Measurements from ENCODE around the gene KNTC1.
"Not testable (repeated sequence)": the region's sequence is repeated elsewhere in the genome, so short reads cannot be mapped to it uniquely, and the experiment has no call there.

The KNTC1 gene

DNA sequence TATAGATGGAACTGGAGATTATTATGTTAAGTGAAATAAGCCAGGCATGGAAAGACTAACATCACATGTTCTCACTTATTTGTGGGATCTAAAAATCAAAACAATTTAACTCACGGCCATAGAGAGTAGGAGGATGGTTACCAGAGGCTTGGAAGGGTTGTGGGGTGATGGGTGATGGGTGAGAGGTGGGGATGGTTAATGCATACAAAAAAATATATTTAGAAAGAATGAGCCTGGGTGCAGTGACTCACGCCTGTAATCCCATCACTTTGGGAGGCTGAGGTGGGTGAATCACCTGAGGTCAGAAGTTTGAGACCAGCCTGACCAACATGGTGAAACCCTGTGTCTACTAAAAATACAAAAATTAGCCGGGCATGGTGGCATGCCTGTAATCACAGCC is 43.0 kb downstream of the KNTC1 start:
- not testable (repeated sequence) for H4K5ac ChIP-seq (ENCODE audit: low read length); H3K4me1 ChIP-seq (ENCODE audit: control insufficient read depth, low read depth, low read length); H3K56ac ChIP-seq (ENCODE audit: low read length); H3K23ac ChIP-seq (ENCODE audit: low read length); H2BK15ac ChIP-seq (replicated peaks; ENCODE audit: low read depth); H2AK5ac ChIP-seq (ENCODE audit: low read length); H3K4me2 ChIP-seq (ENCODE audit: low read length); H4K8ac ChIP-seq (ENCODE audit: low read depth, low read length); H3K27me3 ChIP-seq (ENCODE audit: insufficient read depth, low read length, poor library complexity); H3K4ac ChIP-seq (ENCODE audit: low read depth, low read length); H3K36me3 ChIP-seq (ENCODE audit: control insufficient read depth, insufficient read depth, low read length); DNase-seq; H2BK120ac ChIP-seq (ENCODE audit: low read depth, low read length); H2BK5ac ChIP-seq (ENCODE audit: low read length); H3K9ac ChIP-seq (ENCODE audit: low read length); H3K18ac ChIP-seq (ENCODE audit: low read length); H3K27ac ChIP-seq (ENCODE audit: low read depth, low read length); H3K79me1 ChIP-seq (ENCODE audit: low read length); H3K79me2 ChIP-seq (ENCODE audit: control insufficient read depth, insufficient read depth, low read length); H3K4me3 ChIP-seq (ENCODE audit: low read length)
- WGBS (ENCODE audit: extremely low coverage, insufficient coverage, low lambda C conversion rate), result no CpG with 5 or more reads among the region's 3 CpGs

DNA sequence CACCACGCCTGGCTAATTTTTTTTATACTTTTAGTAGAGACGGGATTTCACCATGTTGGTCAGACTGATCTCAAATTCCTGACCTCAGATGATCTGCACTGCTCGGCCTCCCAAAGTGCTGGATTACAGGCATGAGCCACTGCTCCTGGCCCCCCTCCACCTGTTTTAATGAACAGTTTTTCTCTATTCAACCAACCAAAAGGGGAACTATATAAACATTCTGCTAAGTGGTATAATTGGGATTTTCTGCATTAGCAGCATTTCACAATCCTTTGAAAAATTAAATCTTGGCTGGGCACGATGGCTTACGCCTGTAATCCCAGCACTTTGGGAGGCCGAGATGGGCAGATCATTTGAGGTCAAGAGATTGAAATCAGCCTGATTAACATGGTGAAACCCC is 44.8 kb downstream of the KNTC1 start:
- Histone ChIP-seq H3K27me3 (ENCODE audit: insufficient read depth, low read length, poor library complexity) (no peaks in the 10 kb centered on the region), H3K79me1 (ENCODE audit: low read length) (no peaks in the 10 kb centered on the region), H3K79me2 (ENCODE audit: control insufficient read depth, insufficient read depth, low read length) (no peaks in the 10 kb centered on the region), H3K56ac (ENCODE audit: low read length) (no peak overlapping the region), H3K4ac (ENCODE audit: low read depth, low read length) (no peak overlapping the region), H2AK5ac (ENCODE audit: low read length) (no peak overlapping the region), H4K8ac (ENCODE audit: low read depth, low read length) (no peak overlapping the region), H3K4me1 (ENCODE audit: control insufficient read depth, low read depth, low read length) (no peaks in the 10 kb centered on the region), H3K18ac (ENCODE audit: low read length) (no peak overlapping the region), H2BK5ac (ENCODE audit: low read length) (no peak overlapping the region), H3K9ac (ENCODE audit: low read length) (no peak overlapping the region), H3K4me2 (ENCODE audit: low read length) (no peak overlapping the region), H2BK15ac (replicated peaks; ENCODE audit: low read depth) (no peak overlapping the region), H3K23ac (ENCODE audit: low read length) (no peak overlapping the region), H3K4me3 (ENCODE audit: low read length) (no peak overlapping the region), H4K5ac (ENCODE audit: low read length) (no peak overlapping the region), H3K36me3 (ENCODE audit: control insufficient read depth, insufficient read depth, low read length) (peaks cover 5% of the 10 kb centered on the region), H3K27ac (ENCODE audit: low read depth, low read length) (no peak overlapping the region), H2BK120ac (ENCODE audit: low read depth, low read length) (no peak overlapping the region)
- WGBS (ENCODE audit: extremely low coverage, insufficient coverage, low lambda C conversion rate), result no CpG with 5 or more reads among the region's 6 CpGs
- no peak for DNase-seq

DNA sequence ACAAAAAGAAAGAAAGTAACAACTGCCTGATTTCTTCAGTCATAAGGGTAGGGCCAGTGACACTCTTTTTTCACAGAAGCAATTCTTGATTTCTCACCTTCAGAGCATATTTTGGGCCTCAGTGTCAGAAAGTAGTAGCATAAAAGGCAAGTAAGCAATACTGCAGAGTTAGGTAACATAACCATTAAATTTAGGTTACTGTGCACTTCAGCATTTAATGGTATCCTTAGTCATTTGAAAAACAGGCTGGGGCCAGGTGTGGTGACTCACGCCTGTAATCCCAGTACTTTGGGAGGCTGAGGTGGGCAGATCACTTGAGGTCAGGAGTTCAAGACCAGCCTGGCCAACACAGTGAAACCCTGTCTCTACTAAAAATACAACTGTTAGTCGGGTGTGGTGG is 56.2 kb downstream of the KNTC1 start:
- not testable (repeated sequence) for H3K79me2 ChIP-seq (ENCODE audit: control insufficient read depth, insufficient read depth, low read length); H3K79me1 ChIP-seq (ENCODE audit: low read length); H3K4me3 ChIP-seq (ENCODE audit: low read length); H3K18ac ChIP-seq (ENCODE audit: low read length); H3K4ac ChIP-seq (ENCODE audit: low read depth, low read length); H2BK120ac ChIP-seq (ENCODE audit: low read depth, low read length); H3K4me2 ChIP-seq (ENCODE audit: low read length); H2BK5ac ChIP-seq (ENCODE audit: low read length); H4K8ac ChIP-seq (ENCODE audit: low read depth, low read length); H4K5ac ChIP-seq (ENCODE audit: low read length); H2BK15ac ChIP-seq (replicated peaks; ENCODE audit: low read depth); H2AK5ac ChIP-seq (ENCODE audit: low read length); H3K27me3 ChIP-seq (ENCODE audit: insufficient read depth, low read length, poor library complexity); H3K36me3 ChIP-seq (ENCODE audit: control insufficient read depth, insufficient read depth, low read length); H3K23ac ChIP-seq (ENCODE audit: low read length); H3K4me1 ChIP-seq (ENCODE audit: control insufficient read depth, low read depth, low read length); H3K9ac ChIP-seq (ENCODE audit: low read length); H3K56ac ChIP-seq (ENCODE audit: low read length); H3K27ac ChIP-seq (ENCODE audit: low read depth, low read length); DNase-seq
- no CpG with 5 or more reads among the region's 2 CpGs for WGBS (ENCODE audit: extremely low coverage, insufficient coverage, low lambda C conversion rate)

GRCh38 chr12:122584177-122584863 is 57.3 kb downstream of the KNTC1 start:
- H3K79me2 ChIP-seq (ENCODE audit: control insufficient read depth, insufficient read depth, low read length), result no peaks in the 10 kb centered on the region
- H3K56ac ChIP-seq (ENCODE audit: low read length), result no peak overlapping the region
- DNase-seq, result no peak
- H3K4me1 ChIP-seq (ENCODE audit: control insufficient read depth, low read depth, low read length), result no peaks in the 10 kb centered on the region
- H4K8ac ChIP-seq (ENCODE audit: low read depth, low read length), result no peak overlapping the region
- H2BK120ac ChIP-seq (ENCODE audit: low read depth, low read length), result no peak overlapping the region
- H3K36me3 ChIP-seq (ENCODE audit: control insufficient read depth, insufficient read depth, low read length), result peaks cover 6% of the 10 kb centered on the region
- no peak overlapping the region for H3K23ac ChIP-seq (ENCODE audit: low read length)
- no peak overlapping the region for H3K4ac ChIP-seq (ENCODE audit: low read depth, low read length)
- H3K18ac ChIP-seq (ENCODE audit: low read length), result no peak overlapping the region
- no peak overlapping the region for H2AK5ac ChIP-seq (ENCODE audit: low read length)
- no peak overlapping the region for H3K9ac ChIP-seq (ENCODE audit: low read length)
- no peak overlapping the region for H2BK15ac ChIP-seq (replicated peaks; ENCODE audit: low read depth)
- H3K27ac ChIP-seq (ENCODE audit: low read depth, low read length), result no peak overlapping the region
- whole genome bisulfite sequencing (ENCODE audit: extremely low coverage, insufficient coverage, low lambda C conversion rate), result no CpG with 5 or more reads among the region's 4 CpGs
- H2BK5ac ChIP-seq (ENCODE audit: low read length), result no peak overlapping the region
- no peak overlapping the region for H3K4me2 ChIP-seq (ENCODE audit: low read length)
- H3K4me3 ChIP-seq (ENCODE audit: low read length), result no peak overlapping the region
- no peaks in the 10 kb centered on the region for H3K27me3 ChIP-seq (ENCODE audit: insufficient read depth, low read length, poor library complexity)
- no peak overlapping the region for H4K5ac ChIP-seq (ENCODE audit: low read length)
- no peaks in the 10 kb centered on the region for H3K79me1 ChIP-seq (ENCODE audit: low read length)

DNA sequence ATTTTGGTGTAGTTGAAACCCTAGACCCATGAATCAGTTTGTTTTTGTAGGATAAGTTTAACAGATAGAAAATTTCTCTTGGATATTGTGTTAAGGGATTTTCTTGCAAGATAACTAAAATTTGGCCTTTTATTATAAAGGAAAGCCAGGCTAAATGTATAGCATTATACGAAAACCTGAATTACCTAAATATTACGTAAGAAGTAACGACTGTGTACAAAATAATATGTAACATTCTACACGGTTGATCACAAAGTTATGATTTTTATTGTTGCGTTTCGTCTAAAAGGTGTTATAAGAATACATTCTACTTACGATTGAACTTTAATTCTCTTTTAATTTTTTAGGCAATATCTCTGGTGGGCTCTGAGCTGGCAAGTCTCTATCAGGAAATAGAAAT is 63.9 kb downstream of the KNTC1 start:
- H3K36me3 ChIP-seq (ENCODE audit: control insufficient read depth, insufficient read depth, low read length), result peaks cover 1% of the 10 kb centered on the region
- WGBS (ENCODE audit: extremely low coverage, insufficient coverage, low lambda C conversion rate), result no CpG with 5 or more reads among the region's 7 CpGs
- no peak overlapping the region for H3K27ac ChIP-seq (ENCODE audit: low read depth, low read length)

GRCh38 chr12:122591966-122592365 is 64.9 kb downstream of the KNTC1 start:
- H4K5ac ChIP-seq (ENCODE audit: low read length); H3K4ac ChIP-seq (ENCODE audit: low read depth, low read length); H3K4me1 ChIP-seq (ENCODE audit: control insufficient read depth, low read depth, low read length); H3K23ac ChIP-seq (ENCODE audit: low read length); H3K4me2 ChIP-seq (ENCODE audit: low read length); H2AK5ac ChIP-seq (ENCODE audit: low read length); H3K79me2 ChIP-seq (ENCODE audit: control insufficient read depth, insufficient read depth, low read length); H3K36me3 ChIP-seq (ENCODE audit: control insufficient read depth, insufficient read depth, low read length); H3K79me1 ChIP-seq (ENCODE audit: low read length); H2BK15ac ChIP-seq (replicated peaks; ENCODE audit: low read depth); H3K4me3 ChIP-seq (ENCODE audit: low read length); DNase-seq; H3K27me3 ChIP-seq (ENCODE audit: insufficient read depth, low read length, poor library complexity); H4K8ac ChIP-seq (ENCODE audit: low read depth, low read length); H3K56ac ChIP-seq (ENCODE audit: low read length); H2BK5ac ChIP-seq (ENCODE audit: low read length); H3K18ac ChIP-seq (ENCODE audit: low read length); H2BK120ac ChIP-seq (ENCODE audit: low read depth, low read length); H3K27ac ChIP-seq (ENCODE audit: low read depth, low read length); H3K9ac ChIP-seq (ENCODE audit: low read length): not testable (repeated sequence)
- no CpG with 5 or more reads among the region's 30 CpGs for WGBS (ENCODE audit: extremely low coverage, insufficient coverage, low lambda C conversion rate)

More for the DNA sequence above, 63.9 kb downstream of the KNTC1 start:
- no peak for DNase-seq
- no peak overlapping the region for H3K23ac ChIP-seq (ENCODE audit: low read length)
- H3K79me1 ChIP-seq (ENCODE audit: low read length), result no peaks in the 10 kb centered on the region
- H3K4me3 ChIP-seq (ENCODE audit: low read length), result no peak overlapping the region
- no peak overlapping the region for H3K56ac ChIP-seq (ENCODE audit: low read length)
- no peak overlapping the region for H3K9ac ChIP-seq (ENCODE audit: low read length)
- no peak overlapping the region for H4K8ac ChIP-seq (ENCODE audit: low read depth, low read length)
- no peaks in the 10 kb centered on the region for H3K4me1 ChIP-seq (ENCODE audit: control insufficient read depth, low read depth, low read length)
- H3K4me2 ChIP-seq (ENCODE audit: low read length), result no peak overlapping the region
- no peak overlapping the region for H3K18ac ChIP-seq (ENCODE audit: low read length)
- no peaks in the 10 kb centered on the region for H3K79me2 ChIP-seq (ENCODE audit: control insufficient read depth, insufficient read depth, low read length)
- no peak overlapping the region for H2BK120ac ChIP-seq (ENCODE audit: low read depth, low read length)
- H3K4ac ChIP-seq (ENCODE audit: low read depth, low read length), result no peak overlapping the region
- no peak overlapping the region for H4K5ac ChIP-seq (ENCODE audit: low read length)
- H2BK15ac ChIP-seq (replicated peaks; ENCODE audit: low read depth), result no peak overlapping the region
- no peak overlapping the region for H2AK5ac ChIP-seq (ENCODE audit: low read length)
- H3K27me3 ChIP-seq (ENCODE audit: insufficient read depth, low read length, poor library complexity), result no peaks in the 10 kb centered on the region
- H2BK5ac ChIP-seq (ENCODE audit: low read length), result no peak overlapping the region
